PC-9 (cell line): ENCODE data around the gene MVB12B.

Source experiments
- EZH2 ChIP-seq: fragments of 200-600 bp; sonication (generic); IDR thresholded peaks from 2 replicates; pipeline ENCODE4 v1.8.0; 2017; ENCODE audit warnings: antibody characterized with exemption, low read depth
- TF ChIP-seq, protein P1 (sequence below): fragments of 200-600 bp; sonication (generic); conservative IDR thresholded peaks from 2 replicates; pipeline ENCODE4 v1.6.1; 2017; ENCODE audit warnings: mixed run types, antibody characterized with exemption, mild to moderate bottlenecking, moderate library complexity

DNA sequence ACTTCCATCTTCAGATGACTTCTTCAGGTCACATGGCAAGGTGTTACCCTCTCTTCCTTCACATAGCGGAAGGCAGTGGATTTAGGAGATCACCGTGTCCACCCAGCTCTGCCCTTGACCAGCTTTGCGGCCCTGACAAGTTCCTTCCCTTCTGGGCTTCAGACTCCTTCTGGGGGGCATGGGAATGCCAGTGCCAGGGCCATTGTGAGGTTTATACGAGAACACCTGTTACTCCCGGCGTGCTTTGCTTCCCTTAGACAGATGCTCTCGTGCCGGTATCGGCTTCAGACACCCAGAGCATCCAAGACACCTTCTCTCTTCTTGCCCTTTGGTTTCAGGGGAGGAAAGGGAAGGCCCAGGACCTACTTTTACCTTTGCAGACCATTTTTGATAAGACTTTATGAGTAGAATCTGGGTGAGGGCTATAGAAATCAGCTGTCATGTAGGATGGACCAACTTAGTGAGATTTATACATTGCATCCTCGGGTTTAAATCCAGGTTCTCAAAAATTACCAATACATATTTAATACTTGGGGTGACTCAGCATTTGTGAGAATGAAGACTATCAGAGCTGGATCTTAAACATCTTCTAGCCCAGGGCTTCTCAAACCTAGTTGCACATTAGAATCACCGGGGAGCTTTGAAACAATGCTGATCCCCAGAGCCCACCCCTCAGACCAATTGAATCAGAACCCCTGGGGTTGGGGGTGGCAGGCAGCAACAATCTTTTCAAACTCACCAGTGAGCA, 138.2 kb downstream of the MVB12B start:
- TF ChIP-seq, protein P1, sequence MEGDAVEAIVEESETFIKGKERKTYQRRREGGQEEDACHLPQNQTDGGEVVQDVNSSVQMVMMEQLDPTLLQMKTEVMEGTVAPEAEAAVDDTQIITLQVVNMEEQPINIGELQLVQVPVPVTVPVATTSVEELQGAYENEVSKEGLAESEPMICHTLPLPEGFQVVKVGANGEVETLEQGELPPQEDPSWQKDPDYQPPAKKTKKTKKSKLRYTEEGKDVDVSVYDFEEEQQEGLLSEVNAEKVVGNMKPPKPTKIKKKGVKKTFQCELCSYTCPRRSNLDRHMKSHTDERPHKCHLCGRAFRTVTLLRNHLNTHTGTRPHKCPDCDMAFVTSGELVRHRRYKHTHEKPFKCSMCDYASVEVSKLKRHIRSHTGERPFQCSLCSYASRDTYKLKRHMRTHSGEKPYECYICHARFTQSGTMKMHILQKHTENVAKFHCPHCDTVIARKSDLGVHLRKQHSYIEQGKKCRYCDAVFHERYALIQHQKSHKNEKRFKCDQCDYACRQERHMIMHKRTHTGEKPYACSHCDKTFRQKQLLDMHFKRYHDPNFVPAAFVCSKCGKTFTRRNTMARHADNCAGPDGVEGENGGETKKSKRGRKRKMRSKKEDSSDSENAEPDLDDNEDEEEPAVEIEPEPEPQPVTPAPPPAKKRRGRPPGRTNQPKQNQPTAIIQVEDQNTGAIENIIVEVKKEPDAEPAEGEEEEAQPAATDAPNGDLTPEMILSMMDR: no peak
- TF ChIP-seq EZH2: no peak
